ENCODE measurements around the gene KIFBP. TPM values are rescaled to one million over a fixed set of nuclear protein-coding genes. Genes with fewer than 3 reads are reported as not detected.
"Not testable (repeated sequence)": the region's sequence is repeated elsewhere in the genome, so short reads cannot be mapped to it uniquely, and the experiment has no call there.

Gene KIFBP
- total RNA-seq, 2 experiments from 2014 or later: 13.8 to 15.1 TPM

- Mint-ChIP-seq H3K9me3 (no peaks in the 10 kb centered on the region), H3K27ac (no peak overlapping the region), H3K4me1 (peaks cover 9% of the 10 kb centered on the region), H3K4me3 (no peak overlapping the region), H3K27me3 (no peaks in the 10 kb centered on the region), H3K36me3 (ENCODE audit: low read depth) (peaks cover 26% of the 10 kb centered on the region)
- CTCF ChIA-PET: interaction anchor here (0.5 to 2.4 kb wide), 6 partner anchors 9 to 419 kb away, joined by 3 to 15 read pairs (median 4); no protein-coding TSS in a partner anchor
- DNase-seq: no peak
- POLR2A ChIA-PET: no interaction called here
Measured at GRCh38 chr10:69010151-69010640, 21.6 kb downstream of the KIFBP start.

- H3K9me3 Mint-ChIP-seq, H3K4me3 Mint-ChIP-seq, POLR2A ChIA-PET, H3K27me3 Mint-ChIP-seq, H3K4me1 Mint-ChIP-seq, H3K27ac Mint-ChIP-seq, DNase-seq: not testable (repeated sequence)
- CTCF ChIA-PET: interaction anchor here (2.1 kb wide), 1 partner anchor 80 kb away, joined by 4 read pairs; no protein-coding TSS in a partner anchor
- H3K36me3 Mint-ChIP-seq (ENCODE audit: low read depth): peaks cover 26% of the 10 kb centered on the region
Measured at GRCh38 chr10:69012778-69013177, 24.2 kb downstream of the KIFBP start.

- DNase-seq: no peak
- peaks cover 24% of the 10 kb centered on the region for H3K36me3 Mint-ChIP-seq (ENCODE audit: low read depth)
- H3K4me1 Mint-ChIP-seq: peaks cover 9% of the 10 kb centered on the region
- H3K9me3 Mint-ChIP-seq: no peaks in the 10 kb centered on the region
- H3K27me3 Mint-ChIP-seq: no peaks in the 10 kb centered on the region
- CTCF ChIA-PET: interaction anchor here (0.6 to 2.1 kb wide), 4 partner anchors 9 to 78 kb away, joined by 3 to 4 read pairs (median 4); no protein-coding TSS in a partner anchor
- POLR2A ChIA-PET: no interaction called here
- H3K27ac Mint-ChIP-seq: no peak overlapping the region
- no peak overlapping the region for H3K4me3 Mint-ChIP-seq
Measured at GRCh38 chr10:69014171-69014570, 25.6 kb downstream of the KIFBP start.

GRCh38 chr10:69018613-69019012, 30.0 kb downstream of the KIFBP start:
- no peak overlapping the region for H3K27ac Mint-ChIP-seq

GRCh38 chr10:69022611-69023010, 34.0 kb downstream of the KIFBP start:
- DNase-seq: no peak
- H3K4me1 Mint-ChIP-seq: peaks cover 5% of the 10 kb centered on the region
- ChIA-PET POLR2A (no interaction called here), CTCF (interaction anchor here (0.9 to 2.2 kb wide), 3 partner anchors 20 to 26 kb away, joined by 3 to 6 read pairs (median 4); no protein-coding TSS in a partner anchor)
- no peaks in the 10 kb centered on the region for H3K9me3 Mint-ChIP-seq
- no peak overlapping the region for H3K27ac Mint-ChIP-seq
- H3K27me3 Mint-ChIP-seq: no peaks in the 10 kb centered on the region
- H3K4me3 Mint-ChIP-seq: no peak overlapping the region
- H3K36me3 Mint-ChIP-seq (ENCODE audit: low read depth): no peaks in the 10 kb centered on the region

More at GRCh38 chr10:69018613-69019012, 30.0 kb downstream of the KIFBP start:
- no peaks in the 10 kb centered on the region for H3K27me3 Mint-ChIP-seq
- CTCF ChIA-PET: interaction anchor here (1.2 kb wide), 1 partner anchor 13 kb away, joined by 4 read pairs; no protein-coding TSS in a partner anchor
- DNase-seq: no peak
- H3K4me1 Mint-ChIP-seq: no peaks in the 10 kb centered on the region
- peaks cover 5% of the 10 kb centered on the region for H3K36me3 Mint-ChIP-seq (ENCODE audit: low read depth)
- POLR2A ChIA-PET: interaction anchor here (0.7 kb wide), 1 partner anchor 74 kb away, joined by 3 read pairs; no protein-coding TSS in a partner anchor
- no peak overlapping the region for H3K4me3 Mint-ChIP-seq
- no peaks in the 10 kb centered on the region for H3K9me3 Mint-ChIP-seq

GRCh38 chr10:69025370-69025896, 36.8 kb downstream of the KIFBP start:
- no peaks in the 10 kb centered on the region for H3K36me3 Mint-ChIP-seq (ENCODE audit: low read depth)
- no peaks in the 10 kb centered on the region for H3K27me3 Mint-ChIP-seq
- no peaks in the 10 kb centered on the region for H3K9me3 Mint-ChIP-seq
- no peak overlapping the region for H3K4me3 Mint-ChIP-seq
- POLR2A ChIA-PET: interaction anchor here (0.7 kb wide), 1 partner anchor 30 kb away, joined by 3 read pairs; no protein-coding TSS in a partner anchor
- no peak overlapping the region for H3K27ac Mint-ChIP-seq
- DNase-seq: no peak
- peaks cover 11% of the 10 kb centered on the region for H3K4me1 Mint-ChIP-seq
- CTCF ChIA-PET: interaction anchor here (0.6 to 0.8 kb wide), 2 partner anchors 10 to 14 kb away, joined by 3 read pairs; no protein-coding TSS in a partner anchor

GRCh38 chr10:69033256-69033655, 44.7 kb downstream of the KIFBP start:
- Mint-ChIP-seq H3K4me1 (peaks cover 1% of the 10 kb centered on the region), H3K27me3 (peaks cover 2% of the 10 kb centered on the region), H3K9me3 (no peaks in the 10 kb centered on the region), H3K27ac (no peak overlapping the region), H3K36me3 (ENCODE audit: low read depth) (no peaks in the 10 kb centered on the region), H3K4me3 (no peak overlapping the region)
- no peak for DNase-seq
- CTCF ChIA-PET: interaction anchor here (0.7 kb wide), 1 partner anchor 22 kb away, joined by 3 read pairs; no protein-coding TSS in a partner anchor
- POLR2A ChIA-PET: no interaction called here

- Mint-ChIP-seq H3K36me3 (ENCODE audit: low read depth) (no peaks in the 10 kb centered on the region), H3K9me3 (no peaks in the 10 kb centered on the region), H3K27ac (no peak overlapping the region), H3K4me1 (no peaks in the 10 kb centered on the region), H3K27me3 (peaks cover 2% of the 10 kb centered on the region), H3K4me3 (no peak overlapping the region)
- CTCF ChIA-PET: interaction anchor here (1.1 to 2.0 kb wide), 3 partner anchors 9 to 17 kb away, joined by 3 to 5 read pairs (median 4); no protein-coding TSS in a partner anchor
- POLR2A ChIA-PET: no interaction called here
- DNase-seq: no peak
Measured at GRCh38 chr10:69037489-69037888, 48.9 kb downstream of the KIFBP start.

- H3K27ac Mint-ChIP-seq; H3K36me3 Mint-ChIP-seq (ENCODE audit: low read depth); H3K9me3 Mint-ChIP-seq; DNase-seq; POLR2A ChIA-PET; H3K4me3 Mint-ChIP-seq; H3K27me3 Mint-ChIP-seq: not testable (repeated sequence)
- H3K4me1 Mint-ChIP-seq: peaks cover 23% of the 10 kb centered on the region
- CTCF ChIA-PET: interaction anchor here (0.7 to 2.8 kb wide), 9 partner anchors 11 to 52 kb away, joined by 3 to 11 read pairs (median 3); no protein-coding TSS in a partner anchor
Measured at GRCh38 chr10:69040904-69041303, 52.3 kb downstream of the KIFBP start.

GRCh38 chr10:69042417-69042816, 53.8 kb downstream of the KIFBP start:
- no peak overlapping the region for H3K27ac Mint-ChIP-seq
- DNase-seq: no peak
- H3K36me3 Mint-ChIP-seq (ENCODE audit: low read depth): peaks cover 4% of the 10 kb centered on the region
- CTCF ChIA-PET: interaction anchor here (1.4 kb wide), 1 partner anchor 50 kb away, joined by 3 read pairs; no protein-coding TSS in a partner anchor
- no peak overlapping the region for H3K4me3 Mint-ChIP-seq
- POLR2A ChIA-PET: no interaction called here
- H3K4me1 Mint-ChIP-seq: peaks cover 36% of the 10 kb centered on the region
- no peaks in the 10 kb centered on the region for H3K9me3 Mint-ChIP-seq
- H3K27me3 Mint-ChIP-seq: no peaks in the 10 kb centered on the region

GRCh38 chr10:69042838-69043237, 54.2 kb downstream of the KIFBP start:
- POLR2A ChIA-PET: no interaction called here
- Mint-ChIP-seq H3K27me3 (no peaks in the 10 kb centered on the region), H3K36me3 (ENCODE audit: low read depth) (peaks cover 4% of the 10 kb centered on the region), H3K4me3 (no peak overlapping the region), H3K9me3 (no peaks in the 10 kb centered on the region), H3K4me1 (peaks cover 38% of the 10 kb centered on the region), H3K27ac (peak overlapping the region; percentile 50)
- no peak for DNase-seq
- CTCF ChIA-PET: interaction anchor here (1.1 kb wide), 1 partner anchor 10 kb away, joined by 4 read pairs; no protein-coding TSS in a partner anchor

GRCh38 chr10:69043931-69044531, 55.4 kb downstream of the KIFBP start:
- ChIA-PET POLR2A (interaction anchor here (0.7 kb wide), 1 partner anchor 38 kb away, joined by 4 read pairs; no protein-coding TSS in a partner anchor), CTCF (interaction anchor here (0.6 to 2.1 kb wide), 7 partner anchors 8 to 349 kb away, joined by 3 to 11 read pairs (median 4); no protein-coding TSS in a partner anchor)
- no peaks in the 10 kb centered on the region for H3K9me3 Mint-ChIP-seq
- peaks cover 4% of the 10 kb centered on the region for H3K36me3 Mint-ChIP-seq (ENCODE audit: low read depth)
- no peak overlapping the region for H3K4me3 Mint-ChIP-seq
- peaks cover 45% of the 10 kb centered on the region for H3K4me1 Mint-ChIP-seq
- H3K27me3 Mint-ChIP-seq: no peaks in the 10 kb centered on the region
- peak; percentile 41 for DNase-seq
- peak overlapping the region; percentile 97 for H3K27ac Mint-ChIP-seq

- Mint-ChIP-seq H3K36me3 (ENCODE audit: low read depth) (peaks cover 4% of the 10 kb centered on the region), H3K9me3 (no peaks in the 10 kb centered on the region), H3K27me3 (no peaks in the 10 kb centered on the region), H3K4me3 (no peak overlapping the region), H3K4me1 (peaks cover 46% of the 10 kb centered on the region), H3K27ac (peak overlapping the region; percentile 97)
- POLR2A ChIA-PET: no interaction called here
- CTCF ChIA-PET: interaction anchor here (0.6 to 2.1 kb wide), 4 partner anchors 11 to 348 kb away, joined by 3 to 11 read pairs (median 4); no protein-coding TSS in a partner anchor
- no peak for DNase-seq
Measured at GRCh38 chr10:69044546-69044945, 55.9 kb downstream of the KIFBP start.
